Body of pancreas (tissue), 4 donors: Measurements from ENCODE around the gene ABCA13.

ENCODE experiments used
- CTCF ChIP-seq, 7 experiments: fragments of 450-650 bp in 4 of 7; fragments of 200-600 bp in 3 of 7; sonication (generic) in 3 of 7; IDR thresholded peaks; one replicate each; pipeline ENCODE4 v1.5.1; 2016 to 2019; ENCODE audit warnings: antibody characterized with exemption in 7 of 7
- POLR2A ChIP-seq, 3 donors: fragments of 450-650 bp; IDR thresholded peaks; one replicate each; pipeline ENCODE4 v1.6.1; 2016; ENCODE audit warnings: antibody characterized with exemption in 3 of 3, mild to moderate bottlenecking in 2 of 3

- no peak for TF ChIP-seq CTCF (IDR thresholded peaks at IDR 0.05)
- no peak for TF ChIP-seq POLR2A (IDR thresholded peaks at IDR 0.05)
Observed at GRCh38 chr7:48292949-48293348, 121.7 kb downstream of the ABCA13 start.
